BJ (cell line): ENCODE results near the gene MRPS11. TPM values are rescaled to one million over a fixed set of nuclear protein-coding genes. Genes with fewer than 3 reads are reported as not detected.

ENCODE experiments used
- CTCF ChIA-PET: fragments of 350-600 bp; formaldehyde crosslinking; extraction: SDS; loops from one replicate; lab custom pipeline; 2021; ENCODE audit warnings: antibody characterized with exemption, inconsistent platforms; lab: Yijun Ruan, JAX
- POLR2A ChIA-PET: fragments of 300-600 bp; sonication (Branson Sonifier 250); formaldehyde crosslinking; extraction: SDS; loops from one replicate; lab custom pipeline; 2021; ENCODE audit warnings: antibody characterized with exemption; lab: Charles Lee
- DNase-seq: peaks from one replicate; pipeline ENCODE4 v3.0.0-alpha.2; 2011; ENCODE audit warnings: low read depth
- H3K27me3 ChIP-seq: 2 replicates; pipeline ENCODE4 v1.6.0; 2011; ENCODE audit warnings: low read length; ENCODE audit not compliant: control insufficient read depth, insufficient read depth
- H3K36me3 ChIP-seq: 2 replicates; pipeline ENCODE4 v1.5.1; 2011; ENCODE audit warnings: low read length; ENCODE audit not compliant: control insufficient read depth, insufficient read depth
- H3K4me3 ChIP-seq: 2 replicates; pipeline ENCODE4 v1.5.1; 2011; ENCODE audit warnings: low read depth, mild to moderate bottlenecking, control low read depth, low read length
- CTCF ChIP-seq: IDR thresholded peaks from 2 replicates; pipeline ENCODE4 v1.5.1; 2011; ENCODE audit warnings: low read depth, mild to moderate bottlenecking, control low read depth, inconsistent platforms, low read length, moderate library complexity; ENCODE audit not compliant: insufficient read depth
- polyA plus RNA-seq: library from polyadenylated mRNA; depleted of rRNA; stranded (reverse); fragments of >200 nt; gene quantifications from 2 replicates; pipeline ENCODE4 v1.2.3, GENCODE V29; 2011

Gene MRPS11
- polyA plus RNA-seq, 1 experiment = 103 TPM

GRCh38 chr15:88438181-88438580 lies 29.3 kb upstream of the MRPS11 start:
- Histone ChIP-seq H3K27me3 (no peaks in the 10 kb centered on the region), H3K36me3 (no peaks in the 10 kb centered on the region), H3K4me3 (no peak overlapping the region)
- ChIA-PET POLR2A (no interaction called here), CTCF (interaction anchor here (1.3 to 2.1 kb wide), 2 partner anchors 12 to 164 kb away, joined by 3 to 14 read pairs; no protein-coding TSS in a partner anchor)
- TF ChIP-seq CTCF = no peak
- no peak for DNase-seq

- POLR2A ChIA-PET = no interaction called here
- DNase-seq = no peak
- Histone ChIP-seq H3K4me3 (no peak overlapping the region), H3K36me3 (no peaks in the 10 kb centered on the region), H3K27me3 (no peaks in the 10 kb centered on the region)
- TF ChIP-seq CTCF = no peak
- CTCF ChIA-PET = interaction anchor here (0.6 to 1.7 kb wide), 3 partner anchors 10 to 166 kb away, joined by 3 to 5 read pairs (median 4); no protein-coding TSS in a partner anchor
Observed at GRCh38 chr15:88440021-88440420, 27.5 kb upstream of the MRPS11 start.

GRCh38 chr15:88441076-88441730 lies 26.3 kb upstream of the MRPS11 start:
- ChIA-PET POLR2A (no interaction called here), CTCF (interaction anchor here (0.6 to 1.7 kb wide), 3 partner anchors 9 to 167 kb away, joined by 3 to 4 read pairs (median 3); no protein-coding TSS in a partner anchor)
- no peak for DNase-seq
- Histone ChIP-seq H3K27me3 (no peaks in the 10 kb centered on the region), H3K36me3 (no peaks in the 10 kb centered on the region), H3K4me3 (no peak overlapping the region)
- no peak for TF ChIP-seq CTCF

- ChIA-PET CTCF (interaction anchor here (0.7 to 8.9 kb wide), 5 partner anchors 24 to 1529 kb away, joined by 3 to 110 read pairs (median 4); no protein-coding TSS in a partner anchor), POLR2A (no interaction called here)
- TF ChIP-seq CTCF = no peak
- no peak overlapping the region for H3K4me3 ChIP-seq
- no peak for DNase-seq
- H3K36me3 ChIP-seq = no peaks in the 10 kb centered on the region
- no peaks in the 10 kb centered on the region for H3K27me3 ChIP-seq
Observed at GRCh38 chr15:88447206-88447605, 20.3 kb upstream of the MRPS11 start.

- no peaks in the 10 kb centered on the region for H3K36me3 ChIP-seq
- no peak overlapping the region for H3K4me3 ChIP-seq
- TF ChIP-seq CTCF = no peak
- H3K27me3 ChIP-seq = no peaks in the 10 kb centered on the region
- ChIA-PET CTCF (interaction anchor here (0.7 to 8.9 kb wide), 6 partner anchors 8 to 1530 kb away, joined by 3 to 110 read pairs (median 4); no protein-coding TSS in a partner anchor), POLR2A (no interaction called here)
- DNase-seq = no peak
Observed at GRCh38 chr15:88447741-88448140, 19.8 kb upstream of the MRPS11 start.
